Thymus (tissue), 11 donors: ENCODE results near the gene GCFC2. TPM values are rescaled to one million over a fixed set of nuclear protein-coding genes. Genes with fewer than 3 reads are reported as not detected.
"Not testable (repeated sequence)": the region's sequence is repeated elsewhere in the genome, so short reads cannot be mapped to it uniquely, and the experiment has no call there.

Source experiments
- DNase-seq, 9 donors: peaks; one replicate each; pipeline ENCODE4 v3.0.0-alpha.2; 2013; ENCODE audit warnings: low spot score in 9 of 9, low read depth in 6 of 9, missing footprints in 1 of 9
- H3K27ac ChIP-seq, 2 donors: one replicate each; pipeline ENCODE4 v1.5.1; 2013; ENCODE audit warnings: control low read depth in 1 of 2, low read depth in 1 of 2, low read length in 1 of 2, mild to moderate bottlenecking in 1 of 2, moderate library complexity in 1 of 2
- H3K27me3 ChIP-seq, 2 donors: one replicate each; pipeline ENCODE4 v1.5.1; 2013; ENCODE audit warnings: low read length in 1 of 2; ENCODE audit not compliant: control insufficient read depth in 2 of 2, insufficient read depth in 1 of 2
- H3K36me3 ChIP-seq, 2 donors: one replicate each; pipeline ENCODE4 v1.5.1; 2013; ENCODE audit warnings: low read length in 1 of 2, mild to moderate bottlenecking in 1 of 2, moderate library complexity in 1 of 2; ENCODE audit not compliant: control insufficient read depth in 2 of 2, insufficient read depth in 2 of 2
- H3K4me1 ChIP-seq, 2 donors: one replicate each; pipeline ENCODE4 v1.5.1; 2013; ENCODE audit warnings: low read length in 2 of 2; ENCODE audit not compliant: control insufficient read depth in 2 of 2, insufficient read depth in 2 of 2
- H3K4me3 ChIP-seq, 2 donors: one replicate each; pipeline ENCODE4 v1.5.1; 2013; ENCODE audit warnings: low read length in 2 of 2, control low read depth in 1 of 2, mild to moderate bottlenecking in 1 of 2
- H3K9me3 ChIP-seq, 2 donors: one replicate each; pipeline ENCODE4 v1.5.1; 2013; ENCODE audit warnings: low read length in 1 of 2, mild to moderate bottlenecking in 1 of 2; ENCODE audit not compliant: control insufficient read depth in 2 of 2, insufficient read depth in 1 of 2
- WGBS: extraction: QIAGEN DNeasy Blood & Tissue Kit; methylation state at CpG from one replicate; pipeline ENCODE4 v1.1.7; 2013; 5-methylcytosine and 5-hydroxymethylcytosine counted together
- polyA plus RNA-seq: library from polyadenylated mRNA; stranded (reverse); fragments of 200-250 nt; gene quantifications from one replicate; pipeline ENCODE4 v1.2.3, GENCODE V29; 2013
- total RNA-seq: library from RNA; stranded (reverse); fragments of 120-200 nt; gene quantifications from one replicate; pipeline ENCODE4 v1.2.4, GENCODE V29; 2013
- donor health status: healthy.

Gene GCFC2
- total and polyA plus RNA-seq, 2 donors = 30.3 to 46.5 TPM

DNA sequence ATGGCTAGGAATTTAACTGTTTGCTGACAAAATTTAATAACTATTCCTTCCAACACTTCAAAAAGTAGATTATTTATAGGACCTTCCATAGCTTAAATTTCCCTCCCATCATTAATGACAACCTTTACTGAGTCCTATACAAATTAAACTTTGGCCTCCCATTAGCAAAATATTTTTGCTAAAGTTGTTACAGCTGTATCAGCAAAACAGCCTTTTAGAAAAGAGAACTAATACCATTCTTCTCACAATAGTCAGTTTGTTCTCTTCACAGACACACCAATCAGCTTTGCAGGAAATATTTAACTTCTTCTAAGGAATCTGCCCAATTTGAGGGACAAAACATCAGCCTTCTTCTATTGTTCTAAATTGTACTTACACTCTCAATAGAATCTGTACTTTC, 12.0 kb upstream of the GCFC2 start:
- Histone ChIP-seq H3K36me3 (no peaks in the 10 kb centered on the region), H3K9me3 (no peaks in the 10 kb centered on the region), H3K27me3 (no peaks in the 10 kb centered on the region), H3K27ac (no peak overlapping the region), H3K4me1 (no peaks in the 10 kb centered on the region), H3K4me3 (no peak overlapping the region)
- DNase-seq = no peak

DNA sequence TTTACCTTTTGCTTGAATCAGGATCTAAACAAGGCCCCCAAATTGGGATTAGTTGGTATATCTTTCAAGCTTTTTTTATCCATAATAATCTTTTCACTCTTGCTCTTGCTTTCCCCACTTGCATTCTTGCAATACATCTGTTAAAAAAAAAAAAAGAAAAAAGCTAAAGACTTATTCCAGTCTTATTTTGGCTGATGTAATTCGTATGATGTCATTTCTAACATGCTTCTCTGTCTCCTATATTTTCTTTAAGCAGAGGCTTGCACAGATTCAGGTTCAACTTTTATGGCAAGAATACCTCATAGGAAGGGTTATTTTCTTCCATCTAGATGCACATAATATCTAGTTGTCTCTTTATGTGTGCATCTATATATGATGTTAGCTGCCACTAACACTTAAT, 9.8 kb upstream of the GCFC2 start:
- no peak for DNase-seq
- 95% methylated on average over 1 of the region's 1 CpG for WGBS
- Histone ChIP-seq H3K27me3 (no peaks in the 10 kb centered on the region), H3K4me1 (no peaks in the 10 kb centered on the region), H3K4me3 (no peak overlapping the region), H3K9me3 (no peaks in the 10 kb centered on the region), H3K27ac (no peak overlapping the region), H3K36me3 (no peaks in the 10 kb centered on the region)

DNA sequence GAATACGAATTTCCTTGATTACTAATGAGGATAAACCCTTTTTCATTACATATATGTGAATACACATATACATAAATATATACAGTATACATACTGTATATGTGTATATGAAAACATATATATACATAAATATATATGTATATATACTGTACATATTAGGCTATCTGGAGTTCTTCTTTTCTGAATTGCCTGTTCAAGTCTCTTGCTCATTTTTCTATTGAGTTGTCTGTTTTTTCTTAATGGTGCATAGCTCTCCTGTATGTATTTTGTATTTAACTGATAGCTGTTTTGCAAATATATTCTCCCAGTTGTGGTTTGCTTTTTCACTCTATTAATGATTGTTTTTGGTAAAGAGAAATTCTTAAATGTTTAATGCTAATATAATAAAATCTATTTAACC, 8.9 kb upstream of the GCFC2 start:
- H3K27me3 ChIP-seq = no peaks in the 10 kb centered on the region
- no peaks in the 10 kb centered on the region for H3K9me3 ChIP-seq
- no peaks in the 10 kb centered on the region for H3K36me3 ChIP-seq
- H3K4me3 ChIP-seq = no peak overlapping the region
- no peak overlapping the region for H3K27ac ChIP-seq
- WGBS = 87% methylated on average over 1 of the region's 1 CpG
- H3K4me1 ChIP-seq = no peaks in the 10 kb centered on the region
- DNase-seq = no peak

DNA sequence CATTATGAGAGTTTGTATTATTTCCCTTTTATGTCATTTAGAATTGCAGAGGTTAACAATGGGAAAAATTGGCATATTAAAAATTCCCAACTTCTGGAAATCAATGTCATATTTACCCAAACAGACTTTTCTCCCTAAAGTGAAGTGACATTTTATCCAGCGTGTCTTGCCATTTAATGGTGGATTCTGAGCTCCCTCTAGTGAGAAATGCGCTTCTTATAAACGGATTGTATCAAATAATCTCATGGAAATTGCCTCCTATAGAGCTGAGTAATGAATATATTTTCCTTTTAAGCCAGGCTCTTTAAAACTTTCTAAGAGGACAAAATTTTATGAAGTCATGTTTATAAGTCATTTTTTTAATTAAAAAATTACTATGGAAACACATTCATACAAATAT, 5.7 kb upstream of the GCFC2 start:
- no peak for DNase-seq
- Histone ChIP-seq H3K4me1 (peaks cover 0 to 1% of the 10 kb centered on the region in 2 donors), H3K27ac (no peak overlapping the region), H3K27me3 (no peaks in the 10 kb centered on the region), H3K36me3 (no peaks in the 10 kb centered on the region), H3K9me3 (no peaks in the 10 kb centered on the region), H3K4me3 (no peak overlapping the region)
- WGBS = 82% methylated on average over 3 of the region's 3 CpGs

DNA sequence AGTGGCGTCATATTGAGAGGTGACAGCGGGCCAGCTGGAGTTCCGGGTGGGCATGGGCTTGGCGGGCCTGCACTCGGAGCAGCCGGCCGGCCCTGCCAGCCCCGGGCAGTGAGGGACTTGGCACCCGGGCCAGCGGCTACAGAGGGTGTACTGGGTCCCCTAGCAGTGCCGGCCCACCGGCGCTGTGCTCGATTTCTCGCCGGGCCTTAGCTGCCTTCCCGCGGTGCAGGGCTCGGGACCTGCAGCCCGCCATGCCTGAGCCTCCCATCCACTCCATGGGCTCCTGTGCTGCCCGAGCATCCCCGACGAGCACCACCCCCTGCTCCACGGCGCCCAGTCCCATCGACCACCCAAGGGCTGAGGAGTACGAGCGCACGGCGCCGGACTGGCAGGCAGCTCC, 875 bp upstream of the GCFC2 start:
- H3K27ac ChIP-seq = peak overlapping the region in 1 of 2 donors; percentile 91
- not testable (repeated sequence) for H3K4me1 ChIP-seq, DNase-seq, H3K4me3 ChIP-seq, H3K36me3 ChIP-seq, H3K27me3 ChIP-seq, H3K9me3 ChIP-seq
- WGBS = 98% methylated on average over 31 of the region's 31 CpGs

DNA sequence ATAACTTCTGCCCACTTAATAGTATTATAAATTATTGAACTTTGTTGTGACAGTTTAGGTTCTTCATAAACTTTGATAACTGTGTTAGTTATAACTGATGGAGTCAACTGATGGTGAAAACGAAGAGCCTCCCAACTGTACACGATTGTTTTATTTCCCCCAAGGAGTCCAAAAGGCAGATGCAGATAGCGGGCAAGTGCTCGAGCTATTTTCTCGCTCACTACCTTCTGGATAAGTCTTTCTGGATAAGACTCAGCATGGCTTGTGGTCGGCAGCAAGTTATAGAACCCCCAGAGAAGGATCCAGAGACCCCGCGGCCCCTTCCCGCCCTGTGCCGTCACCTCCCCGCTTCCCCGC, 517 bp downstream of the GCFC2 start:
- peak in 3 of 9 donors; percentile 16 to 50 (median 20) for DNase-seq
- Histone ChIP-seq H3K27me3 (no peaks in the 10 kb centered on the region), H3K9me3 (no peaks in the 10 kb centered on the region), H3K4me3 (peak overlapping the region; percentile 71 to 86), H3K27ac (peak overlapping the region; percentile 91 to 98), H3K36me3 (peaks cover 0 to 5% of the 10 kb centered on the region in 2 donors), H3K4me1 (peaks cover 4 to 6% of the 10 kb centered on the region in 2 donors)
- WGBS = under 1% methylated on average over 12 of the region's 12 CpGs

DNA sequence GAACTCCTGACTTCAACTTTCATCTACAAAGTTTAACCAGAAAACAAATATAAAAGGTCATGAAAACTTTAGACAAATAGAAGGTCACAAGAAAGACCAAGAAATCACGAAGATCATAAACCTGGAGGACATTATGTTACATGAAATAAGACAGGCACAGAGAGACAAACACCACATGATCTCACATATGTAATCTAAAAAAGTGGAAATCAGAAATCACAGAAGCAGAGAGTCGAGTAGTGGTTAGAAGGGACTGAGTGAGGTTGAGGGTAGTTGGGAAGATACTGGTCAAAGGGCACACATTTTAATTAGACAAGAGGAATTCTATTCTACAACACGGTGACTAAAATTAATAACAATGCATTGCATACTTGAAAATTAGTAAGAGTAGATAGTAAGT, 1.4 kb downstream of the GCFC2 start:
- WGBS = 68% methylated on average over 3 of the region's 3 CpGs
- H3K27ac ChIP-seq = no peak overlapping the region
- peaks cover 4 to 6% of the 10 kb centered on the region in 2 donors for H3K4me1 ChIP-seq
- H3K36me3 ChIP-seq = peaks cover 4 to 9% of the 10 kb centered on the region in 2 donors
- H3K4me3 ChIP-seq = no peak overlapping the region
- H3K9me3 ChIP-seq = no peaks in the 10 kb centered on the region
- DNase-seq = peak in 2 of 9 donors; percentile 13 to 14
- no peaks in the 10 kb centered on the region for H3K27me3 ChIP-seq

DNA sequence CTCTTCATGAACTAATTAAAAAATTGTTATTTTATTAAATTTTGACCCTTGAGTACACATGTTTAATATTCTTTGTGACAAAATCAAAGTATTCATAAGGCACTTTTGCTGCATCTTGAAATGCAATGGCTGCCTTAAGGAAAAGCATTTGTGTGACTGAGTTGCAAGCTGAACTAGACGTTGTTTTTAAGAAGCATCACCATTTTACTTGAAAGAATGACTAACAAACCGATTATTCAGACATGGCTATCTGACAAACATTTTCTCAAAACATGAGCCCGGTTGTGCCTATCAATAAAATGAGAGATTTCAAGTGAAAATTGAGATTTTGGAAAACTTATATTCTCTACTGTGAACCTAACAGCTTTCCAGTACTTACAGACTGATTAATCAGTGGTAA, 2.8 kb downstream of the GCFC2 start:
- Histone ChIP-seq H3K27me3 (no peaks in the 10 kb centered on the region), H3K27ac (no peak overlapping the region), H3K36me3 (peaks cover 4 to 18% of the 10 kb centered on the region in 2 donors), H3K9me3 (no peaks in the 10 kb centered on the region), H3K4me3 (no peak overlapping the region), H3K4me1 (peaks cover 4 to 6% of the 10 kb centered on the region in 2 donors)
- DNase-seq = no peak
- WGBS = 97% methylated on average over 3 of the region's 3 CpGs

DNA sequence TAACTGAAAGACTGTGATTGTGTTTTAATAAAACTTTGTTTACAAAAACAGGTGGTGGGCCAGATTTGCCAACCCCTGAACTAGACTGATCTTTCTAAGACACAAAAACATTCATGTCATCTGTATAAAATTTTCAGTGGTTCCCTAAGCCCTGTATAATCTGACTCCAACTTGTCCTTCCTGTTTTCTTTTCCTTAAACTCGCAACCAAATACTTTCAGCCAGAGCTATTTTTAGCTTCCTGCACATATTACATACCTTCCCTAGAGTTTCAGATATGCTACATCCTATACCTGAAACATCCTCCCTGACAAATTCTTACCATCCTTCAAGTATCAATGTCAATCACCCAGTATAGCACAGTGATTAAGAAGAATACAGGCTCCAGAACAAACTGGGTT, 4.8 kb downstream of the GCFC2 start:
- no peaks in the 10 kb centered on the region for H3K27me3 ChIP-seq
- no peak overlapping the region for H3K4me3 ChIP-seq
- WGBS = 71% methylated on average over 1 of the region's 1 CpG
- DNase-seq = no peak
- peaks cover under 1% of the 10 kb centered on the region in 2 donors for H3K4me1 ChIP-seq
- H3K36me3 ChIP-seq = peaks cover 8 to 29% of the 10 kb centered on the region in 2 donors
- no peak overlapping the region for H3K27ac ChIP-seq
- no peaks in the 10 kb centered on the region for H3K9me3 ChIP-seq
